Fibroblast of skin of back (primary cell): ENCODE results near the gene ZYX.

Experiments used
- DNase-seq: peaks from one replicate; pipeline ENCODE4 v3.0.0-alpha.2; 2013

ZYX gene

GRCh38 chr7:143362131-143363015, 18.8 kb upstream of the ZYX start, which contains the start of gene FAM131B:
Gene FAM131B (minus strand): TSS chr7:143362713. CDS start chr7:143362603, 110 bp downstream.
- peak; percentile 27 for DNase-seq

- DNase-seq = no peak
Observed at GRCh38 chr7:143363016-143363937, 17.9 kb upstream of the ZYX start.

- DNase-seq = no peak
Observed at GRCh38 chr7:143367972-143368371, 13.2 kb upstream of the ZYX start.

GRCh38 chr7:143368387-143368786, 12.8 kb upstream of the ZYX start:
- no peak for DNase-seq

- no peak for DNase-seq
Observed at GRCh38 chr7:143369678-143370651, 11.2 kb upstream of the ZYX start.

- DNase-seq = no peak
Observed at GRCh38 chr7:143372070-143372469, 9.1 kb upstream of the ZYX start.

- DNase-seq = no peak
Observed at GRCh38 chr7:143373255-143373794, 7.8 kb upstream of the ZYX start.

GRCh38 chr7:143374561-143374960, 6.6 kb upstream of the ZYX start:
- DNase-seq = no peak

- no peak for DNase-seq
Observed at GRCh38 chr7:143375298-143376034, 5.7 kb upstream of the ZYX start.

- no peak for DNase-seq
Observed at GRCh38 chr7:143376396-143376795, 4.7 kb upstream of the ZYX start.

- DNase-seq = no peak
Observed at GRCh38 chr7:143379611-143380259, 1.4 kb upstream of the ZYX start.

- DNase-seq = peak; percentile 86
Observed at GRCh38 chr7:143380260-143380645, 892 bp upstream of the ZYX start.

GRCh38 chr7:143381427-143382125, 431 bp downstream of the ZYX start:
- peak; percentile 74 for DNase-seq

GRCh38 chr7:143382126-143382790, 1.1 kb downstream of the ZYX start:
- DNase-seq = no peak

GRCh38 chr7:143382791-143383641, 1.9 kb downstream of the ZYX start:
- no peak for DNase-seq

- no peak for DNase-seq
Observed at GRCh38 chr7:143383642-143383957, 2.5 kb downstream of the ZYX start.

GRCh38 chr7:143384148-143384547, 3.0 kb downstream of the ZYX start:
- no peak for DNase-seq
